ENCODE data around the gene TMEM253.
A peak's percentile ranks its signal among the peaks of the same experiment; 100 is the strongest.

The TMEM253 gene

GRCh38 chr14:21103710-21104447 is 3.0 kb downstream of the TMEM253 start:
- peak; percentile 98 for DNase-seq (ENCODE audit: low spot score)

- DNase-seq (ENCODE audit: low spot score), result peak; percentile 92
Observed at GRCh38 chr14:21104448-21105060, 3.7 kb downstream of the TMEM253 start.

- DNase-seq (ENCODE audit: low spot score), result no peak
Observed at GRCh38 chr14:21105095-21105494, 4.2 kb downstream of the TMEM253 start.

GRCh38 chr14:21106176-21106497 is 5.3 kb downstream of the TMEM253 start:
- DNase-seq (ENCODE audit: low spot score), result no peak

- peak; percentile 93 for DNase-seq (ENCODE audit: low spot score)
Observed at GRCh38 chr14:21106498-21107282, 5.8 kb downstream of the TMEM253 start.

- DNase-seq (ENCODE audit: low spot score), result no peak
Observed at GRCh38 chr14:21107283-21107800, 6.5 kb downstream of the TMEM253 start.

- DNase-seq (ENCODE audit: low spot score), result no peak
Observed at GRCh38 chr14:21108791-21109190, 7.9 kb downstream of the TMEM253 start.

- no peak for DNase-seq (ENCODE audit: low spot score)
Observed at GRCh38 chr14:21109377-21110138, 8.7 kb downstream of the TMEM253 start.

- no peak for DNase-seq (ENCODE audit: low spot score)
Observed at GRCh38 chr14:21112255-21112654, 11.4 kb downstream of the TMEM253 start.

- DNase-seq (ENCODE audit: low spot score), result no peak
Observed at GRCh38 chr14:21113369-21113768, 12.5 kb downstream of the TMEM253 start.

- DNase-seq (ENCODE audit: low spot score), result no peak
Observed at GRCh38 chr14:21118933-21119332, 18.1 kb downstream of the TMEM253 start.

- DNase-seq (ENCODE audit: low spot score), result no peak
Observed at GRCh38 chr14:21120686-21121085, 19.8 kb downstream of the TMEM253 start.

GRCh38 chr14:21121122-21121521 is 20.3 kb downstream of the TMEM253 start:
- no peak for DNase-seq (ENCODE audit: low spot score)

GRCh38 chr14:21123429-21123828 is 22.6 kb downstream of the TMEM253 start:
- no peak for DNase-seq (ENCODE audit: low spot score)

- DNase-seq (ENCODE audit: low spot score), result no peak
Observed at GRCh38 chr14:21133901-21134300, 33.0 kb downstream of the TMEM253 start.

- DNase-seq (ENCODE audit: low spot score), result peak; percentile 17
Observed at GRCh38 chr14:21136024-21136423, 35.2 kb downstream of the TMEM253 start.

GRCh38 chr14:21142357-21142756 is 41.5 kb downstream of the TMEM253 start:
- DNase-seq (ENCODE audit: low spot score), result no peak

- no peak for DNase-seq (ENCODE audit: low spot score)
Observed at GRCh38 chr14:21145437-21145836, 44.6 kb downstream of the TMEM253 start.

GRCh38 chr14:21149641-21150367 is 48.9 kb downstream of the TMEM253 start:
- DNase-seq (ENCODE audit: low spot score), result no peak

Measured in cerebellar cortex (tissue), 1 donor.